Astrocyte (in vitro differentiated cells and primary cell): Measurements from ENCODE around the gene BAIAP3.

Experiments used
- CTCF ChIP-seq: IDR thresholded peaks from 2 replicates; pipeline ENCODE4 v1.5.1; 2011; ENCODE audit warnings: low read depth, mild to moderate bottlenecking, inconsistent platforms, low read length, moderate library complexity; ENCODE audit not compliant: insufficient read depth
- EZH2 ChIP-seq: IDR thresholded peaks from 2 replicates; pipeline ENCODE4 v1.6.1; 2012; ENCODE audit warnings: mild to moderate bottlenecking, low read length, inconsistent platforms; ENCODE audit not compliant: insufficient read depth

- TF ChIP-seq EZH2, result no peak
- no peak for TF ChIP-seq CTCF
Observed at GRCh38 chr16:1397779-1398178, 64.3 kb downstream of the BAIAP3 start.
